Keratinocyte (primary cell): Measurements from ENCODE around the gene HEYL. TPM values are rescaled to one million over a fixed set of nuclear protein-coding genes. Genes with fewer than 3 reads are reported as not detected.

Source experiments
- DNase-seq: peaks from one replicate; pipeline ENCODE4 v3.0.0-alpha.2; 2011; ENCODE audit warnings: low read depth, missing footprints, low spot score
- FAIRE-seq: peaks from 2 replicates; lab custom pipeline; 2011; peaks lifted over from hg19 to GRCh38; lab: Jason Lieb, UNC
- H2AFZ ChIP-seq: 2 replicates; pipeline ENCODE4 v1.6.0; 2012; ENCODE audit warnings: low read length, control low read depth, inconsistent platforms; ENCODE audit not compliant: control insufficient read depth
- H3K27ac ChIP-seq: 2 replicates; pipeline ENCODE4 v1.5.1; 2011; ENCODE audit warnings: low read length; ENCODE audit not compliant: control insufficient read depth, insufficient read depth
- H3K27me3 ChIP-seq: 3 replicates; pipeline ENCODE4 v1.6.0; 2011; ENCODE audit warnings: low read length; ENCODE audit not compliant: control insufficient read depth, insufficient read depth; ENCODE audit errors: extremely low read depth
- H3K36me3 ChIP-seq, 2 experiments: 2 replicates in 1 of 2; 3 replicates in 1 of 2; pipeline ENCODE4 v1.5.1; 2011; ENCODE audit warnings: low read length in 2 of 2, mild to moderate bottlenecking in 1 of 2; ENCODE audit not compliant: control insufficient read depth in 2 of 2, insufficient read depth in 2 of 2; ENCODE audit errors: extremely low read depth in 1 of 2
- H3K4me1 ChIP-seq: 3 replicates; pipeline ENCODE4 v1.5.1; 2011; ENCODE audit warnings: low read length; ENCODE audit not compliant: control insufficient read depth, insufficient read depth; ENCODE audit errors: extremely low read depth
- H3K4me2 ChIP-seq: 3 replicates; pipeline ENCODE4 v1.6.0; 2011; ENCODE audit warnings: low read depth, low read length; ENCODE audit not compliant: control insufficient read depth, insufficient read depth; ENCODE audit errors: extremely low read depth
- H3K4me3 ChIP-seq, 3 experiments: fragments of 200-600 bp in 1 of 3; sonication (generic) in 1 of 3; 2 replicates in 2 of 3; 3 replicates in 1 of 3; pipeline ENCODE4 v1.5.1; 2011 to 2016; ENCODE audit warnings: low read length in 3 of 3, mild to moderate bottlenecking in 3 of 3, control low read depth in 2 of 3, inconsistent platforms in 1 of 3, low read depth in 1 of 3, mixed read lengths in 1 of 3, mixed run types in 1 of 3, moderate library complexity in 1 of 3; ENCODE audit not compliant: control insufficient read depth in 2 of 3, insufficient read depth in 2 of 3; ENCODE audit errors: extremely low read depth in 1 of 3
- H3K79me2 ChIP-seq: 2 replicates; pipeline ENCODE4 v1.6.0; 2012; ENCODE audit warnings: low read length; ENCODE audit not compliant: control insufficient read depth, insufficient read depth
- H3K9ac ChIP-seq: 3 replicates; pipeline ENCODE4 v1.6.0; 2011; ENCODE audit warnings: low read length; ENCODE audit not compliant: control insufficient read depth, insufficient read depth; ENCODE audit errors: extremely low read depth
- H3K9me1 ChIP-seq: 3 replicates; pipeline ENCODE4 v1.6.0; 2011; ENCODE audit warnings: low read length; ENCODE audit not compliant: control insufficient read depth, insufficient read depth; ENCODE audit errors: extremely low read depth
- H3K9me3 ChIP-seq: 2 replicates; pipeline ENCODE4 v1.5.1; 2012; ENCODE audit warnings: low read depth, low read length; ENCODE audit not compliant: control insufficient read depth
- H4K20me1 ChIP-seq: 3 replicates; pipeline ENCODE4 v1.6.0; 2011; ENCODE audit warnings: low read length; ENCODE audit not compliant: control insufficient read depth, insufficient read depth; ENCODE audit errors: extremely low read depth
- CTCF ChIP-seq, 3 experiments: IDR thresholded peaks in 1 of 3; conservative IDR thresholded peaks in 1 of 3; optimal IDR thresholded peaks in 1 of 3; 2 replicates in 2 of 3; 3 replicates in 1 of 3; pipeline versions ENCODE3 to v1.5.1; 2011; ENCODE audit warnings: low read length in 3 of 3, mild to moderate bottlenecking in 3 of 3, moderate library complexity in 2 of 3, control low read depth in 1 of 3, inconsistent platforms in 1 of 3; ENCODE audit not compliant: insufficient read depth in 2 of 3; ENCODE audit errors: extremely low read depth in 1 of 3
- EZH2 ChIP-seq: IDR thresholded peaks from one replicate; pipeline ENCODE4 v1.6.1; 2012; ENCODE audit warnings: inconsistent platforms, mild to moderate bottlenecking, low read length, moderate library complexity
- dilution Hi-C: fragments of 300-500 bp; cut with MboI; formaldehyde crosslinking; loops from one replicate; pipeline ENCODE4 v1.7.0; 2020; ENCODE audit warnings: low sequenced_read_pairs; ENCODE audit not compliant: extremely low pct_ligation_motif_present
- polyA plus RNA-seq, 5 experiments: library from polyadenylated mRNA; depleted of rRNA in 3 of 5; stranded (reverse) in 3 of 5; stranded (forward) in 1 of 5; unstranded in 1 of 5; fragments of >200 nt; gene quantifications; 1 replicate in 1 of 5; 2 replicates in 3 of 5; 3 replicates in 1 of 5; pipeline versions ENCODE4 v1.2.1 to v1.2.3, GENCODE V29; 2011 to 2012; ENCODE audit warnings: missing spikeins in 2 of 5, low read depth in 1 of 5, low replicate concordance in 1 of 5

Gene HEYL
- polyA plus RNA-seq, 1 donor (not counting 4 experiments of a cell fraction or from before 2014, with no cell fraction given) = not detected

GRCh38 chr1:39685071-39685470 is 45.6 kb upstream of the HEYL start:
- H3K4me1 ChIP-seq = no peaks in the 10 kb centered on the region
- H3K36me3 ChIP-seq = no peaks in the 10 kb centered on the region
- H3K9ac ChIP-seq = no peak overlapping the region
- no peak overlapping the region for H2AFZ ChIP-seq
- no peak overlapping the region for H3K4me3 ChIP-seq
- no peaks in the 10 kb centered on the region for H4K20me1 ChIP-seq
- H3K4me2 ChIP-seq = no peak overlapping the region
- DNase-seq = no peak
- no peaks in the 10 kb centered on the region for H3K79me2 ChIP-seq
- H3K27me3 ChIP-seq = peaks cover 72% of the 10 kb centered on the region
- no peak overlapping the region for H3K27ac ChIP-seq
- H3K9me3 ChIP-seq = no peaks in the 10 kb centered on the region
- H3K9me1 ChIP-seq = no peaks in the 10 kb centered on the region
- TF ChIP-seq CTCF (optimal IDR thresholded peaks at IDR 0.05 in 1 of 3, IDR thresholded peaks at IDR 0.05 in 1 of 3, conservative IDR thresholded peaks at IDR 0.05 in 1 of 3; ENCODE audit: extremely low read depth in 1 of 3, insufficient read depth in 2 of 3, low read length in 3 of 3) (no peak), EZH2 (no peak)
- no peak for FAIRE-seq
- dilution Hi-C loops = no loop called here

- DNase-seq (no peak), FAIRE-seq (no peak)
- Histone ChIP-seq H3K27me3 (peaks cover 64% of the 10 kb centered on the region), H3K9ac (no peak overlapping the region), H3K4me2 (no peak overlapping the region), H3K79me2 (no peaks in the 10 kb centered on the region), H3K9me1 (no peaks in the 10 kb centered on the region), H3K36me3 (no peaks in the 10 kb centered on the region), H3K9me3 (no peaks in the 10 kb centered on the region), H3K27ac (no peak overlapping the region), H3K4me1 (no peaks in the 10 kb centered on the region), H2AFZ (no peak overlapping the region), H3K4me3 (no peak overlapping the region), H4K20me1 (no peaks in the 10 kb centered on the region)
- dilution Hi-C loops = no loop called here
- TF ChIP-seq CTCF (optimal IDR thresholded peaks at IDR 0.05 in 1 of 3, IDR thresholded peaks at IDR 0.05 in 1 of 3, conservative IDR thresholded peaks at IDR 0.05 in 1 of 3; ENCODE audit: extremely low read depth in 1 of 3, insufficient read depth in 2 of 3, low read length in 3 of 3) (no peak), EZH2 (no peak)
Observed at GRCh38 chr1:39684313-39684664, 44.8 kb upstream of the HEYL start.
